ENCODE data around the gene SLC39A7. TPM values are rescaled to one million over a fixed set of nuclear protein-coding genes. Genes with fewer than 3 reads are reported as not detected.

SLC39A7 gene
- total RNA-seq, 1 experiment from 2014 or later: 14.0 TPM

DNA sequence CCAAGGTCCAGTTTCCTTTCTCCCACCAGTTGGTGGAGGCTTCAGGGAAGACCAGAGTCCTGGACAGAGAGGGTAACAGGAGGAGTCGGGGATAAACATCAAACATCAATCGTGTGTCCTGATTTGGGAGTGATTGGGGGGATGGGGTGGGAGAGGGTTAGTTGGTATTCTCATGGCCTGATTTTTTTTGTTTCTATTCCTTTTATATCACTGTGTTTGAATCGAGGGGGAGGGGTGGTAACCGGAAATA lies 3.4 kb downstream of the SLC39A7 start:
- H4K20me1 ChIP-seq (ENCODE audit: insufficient read depth, low read depth, low read length): no peaks in the 10 kb centered on the region
- no peak overlapping the region for H3K27ac ChIP-seq (ENCODE audit: low read length)
- no peak overlapping the region for H2AFZ ChIP-seq (ENCODE audit: low read length)
- no peaks in the 10 kb centered on the region for H3K9me3 ChIP-seq (ENCODE audit: low read length)
- no peaks in the 10 kb centered on the region for H3K27me3 ChIP-seq (ENCODE audit: low read length)
- H3K4me2 ChIP-seq (ENCODE audit: low read depth, low read length, poor library complexity, severe bottlenecking): peak overlapping the region; percentile 8
- no peak for DNase-seq
- H3K4me3 ChIP-seq (ENCODE audit: low read length): no peak overlapping the region; the same call in 1 of the 2 replicates
- no peaks in the 10 kb centered on the region for H3K9me2 ChIP-seq (replicated peaks; ENCODE audit: insufficient read depth, low read length)
- H3K4me1 ChIP-seq (ENCODE audit: low read length): peaks cover 54% of the 10 kb centered on the region
- H3K9ac ChIP-seq (ENCODE audit: low read length): peak overlapping the region; percentile 21; the same call in 1 of the 2 replicates
- peaks cover 18% of the 10 kb centered on the region for H3K36me3 ChIP-seq (ENCODE audit: insufficient read depth, low read length)
- peaks cover 33% of the 10 kb centered on the region for H3K79me2 ChIP-seq (ENCODE audit: low read length)

DNA sequence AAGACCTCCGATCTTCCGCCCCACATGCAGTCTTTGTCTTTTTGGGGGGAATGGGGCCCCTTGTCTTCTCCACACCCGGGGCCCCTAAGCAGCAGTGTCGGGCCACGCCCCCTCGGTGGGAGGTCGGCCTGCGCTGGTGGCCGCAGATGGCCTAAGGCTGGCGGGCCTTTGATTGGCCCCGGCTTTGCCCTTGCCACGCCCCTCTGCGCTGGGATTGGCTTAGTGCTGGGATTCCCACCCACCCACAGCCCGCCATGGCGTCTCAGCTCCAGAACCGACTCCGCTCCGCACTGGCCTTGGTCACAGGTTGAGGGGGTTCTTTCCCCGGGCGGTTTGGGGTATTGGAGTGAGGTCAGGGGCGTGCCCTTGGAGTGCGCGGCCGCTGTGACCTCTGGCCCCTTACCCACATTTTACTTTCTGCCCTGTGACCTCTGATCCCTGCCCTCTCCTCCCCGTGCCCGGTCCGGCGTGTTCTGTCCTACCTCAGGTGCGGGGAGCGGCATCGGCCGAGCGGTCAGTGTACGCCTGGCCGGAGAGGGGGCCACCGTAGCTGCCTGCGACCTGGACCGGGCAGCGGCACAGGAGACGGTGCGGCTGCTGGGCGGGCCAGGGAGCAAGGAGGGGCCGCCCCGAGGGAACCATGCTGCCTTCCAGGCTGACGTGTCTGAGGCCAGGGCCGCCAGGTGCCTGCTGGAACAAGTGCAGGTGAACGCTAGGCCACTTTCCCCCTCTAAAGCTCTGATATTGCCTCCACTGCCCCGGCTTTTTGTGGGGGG lies 3.9 kb downstream of the SLC39A7 start, which contains the start of gene HSD17B8:
HSD17B8 (plus strand) TSS at position 241 of the 776 bp plus-strand sequence; CDS start at position 255, 14 bp downstream.
- Histone ChIP-seq H3K9me2 (replicated peaks; ENCODE audit: insufficient read depth, low read length) (no peaks in the 10 kb centered on the region), H3K9me3 (ENCODE audit: low read length) (no peaks in the 10 kb centered on the region), H3K4me2 (ENCODE audit: low read depth, low read length, poor library complexity, severe bottlenecking) (peak within 1 kb of the TSS; percentile 68), H2AFZ (ENCODE audit: low read length) (no peak within 1 kb of the TSS), H3K4me1 (ENCODE audit: low read length) (peaks cover 55% of the 10 kb centered on the region), H3K36me3 (ENCODE audit: insufficient read depth, low read length) (peaks cover 20% of the 10 kb centered on the region), H4K20me1 (ENCODE audit: insufficient read depth, low read depth, low read length) (no peaks in the 10 kb centered on the region), H3K27me3 (ENCODE audit: low read length) (no peaks in the 10 kb centered on the region), H3K4me3 (ENCODE audit: low read length) (peak within 1 kb of the TSS; percentile 79), H3K79me2 (ENCODE audit: low read length) (peaks cover 33% of the 10 kb centered on the region), H3K9ac (ENCODE audit: low read length) (peak within 1 kb of the TSS; percentile 87), H3K27ac (ENCODE audit: low read length) (no peak within 1 kb of the TSS; the same call in 1 of the 2 replicates)
- peak; percentile 93 for DNase-seq

GRCh38 chr6:33205191-33206026 lies 4.7 kb downstream of the SLC39A7 start:
- H3K4me1 ChIP-seq (ENCODE audit: low read length): peaks cover 55% of the 10 kb centered on the region
- peak overlapping the region; percentile 68 for H3K4me2 ChIP-seq (ENCODE audit: low read depth, low read length, poor library complexity, severe bottlenecking)
- H2AFZ ChIP-seq (ENCODE audit: low read length): no peak overlapping the region
- H3K9me2 ChIP-seq (replicated peaks; ENCODE audit: insufficient read depth, low read length): no peaks in the 10 kb centered on the region
- H4K20me1 ChIP-seq (ENCODE audit: insufficient read depth, low read depth, low read length): no peaks in the 10 kb centered on the region
- no peaks in the 10 kb centered on the region for H3K27me3 ChIP-seq (ENCODE audit: low read length)
- peak; percentile 65 for DNase-seq
- H3K9ac ChIP-seq (ENCODE audit: low read length): peak overlapping the region; percentile 87
- H3K79me2 ChIP-seq (ENCODE audit: low read length): peaks cover 26% of the 10 kb centered on the region
- H3K9me3 ChIP-seq (ENCODE audit: low read length): no peaks in the 10 kb centered on the region
- H3K4me3 ChIP-seq (ENCODE audit: low read length): peak overlapping the region; percentile 79; the same call in 1 of the 2 replicates
- peaks cover 25% of the 10 kb centered on the region for H3K36me3 ChIP-seq (ENCODE audit: insufficient read depth, low read length)
- H3K27ac ChIP-seq (ENCODE audit: low read length): no peak overlapping the region

- Histone ChIP-seq H3K27me3 (ENCODE audit: low read length) (no peaks in the 10 kb centered on the region), H3K9me3 (ENCODE audit: low read length) (no peaks in the 10 kb centered on the region), H3K27ac (ENCODE audit: low read length) (no peak overlapping the region), H3K9me2 (replicated peaks; ENCODE audit: insufficient read depth, low read length) (no peaks in the 10 kb centered on the region), H3K36me3 (ENCODE audit: insufficient read depth, low read length) (peaks cover 25% of the 10 kb centered on the region), H2AFZ (ENCODE audit: low read length) (no peak overlapping the region), H3K79me2 (ENCODE audit: low read length) (peaks cover 20% of the 10 kb centered on the region), H3K4me1 (ENCODE audit: low read length) (peaks cover 54% of the 10 kb centered on the region), H3K4me2 (ENCODE audit: low read depth, low read length, poor library complexity, severe bottlenecking) (peak overlapping the region; percentile 68), H3K4me3 (ENCODE audit: low read length) (no peak overlapping the region), H4K20me1 (ENCODE audit: insufficient read depth, low read depth, low read length) (no peaks in the 10 kb centered on the region), H3K9ac (ENCODE audit: low read length) (no peak overlapping the region)
- DNase-seq: no peak
Measured at GRCh38 chr6:33206027-33206863, 5.6 kb downstream of the SLC39A7 start.

- no peak for DNase-seq
- H3K9me2 ChIP-seq (replicated peaks; ENCODE audit: insufficient read depth, low read length): no peaks in the 10 kb centered on the region
- no peaks in the 10 kb centered on the region for H4K20me1 ChIP-seq (ENCODE audit: insufficient read depth, low read depth, low read length)
- H2AFZ ChIP-seq (ENCODE audit: low read length): no peak overlapping the region
- no peak overlapping the region for H3K27ac ChIP-seq (ENCODE audit: low read length)
- peak overlapping the region; percentile 97 for H3K4me3 ChIP-seq (ENCODE audit: low read length)
- H3K79me2 ChIP-seq (ENCODE audit: low read length): peaks cover 12% of the 10 kb centered on the region
- H3K4me1 ChIP-seq (ENCODE audit: low read length): peaks cover 47% of the 10 kb centered on the region
- H3K9me3 ChIP-seq (ENCODE audit: low read length): no peaks in the 10 kb centered on the region
- H3K27me3 ChIP-seq (ENCODE audit: low read length): no peaks in the 10 kb centered on the region
- peak overlapping the region; percentile 99 for H3K4me2 ChIP-seq (ENCODE audit: low read depth, low read length, poor library complexity, severe bottlenecking)
- H3K36me3 ChIP-seq (ENCODE audit: insufficient read depth, low read length): peaks cover 19% of the 10 kb centered on the region
- peak overlapping the region; percentile 99 for H3K9ac ChIP-seq (ENCODE audit: low read length)
Measured at GRCh38 chr6:33206864-33207551, 6.3 kb downstream of the SLC39A7 start.

DNA sequence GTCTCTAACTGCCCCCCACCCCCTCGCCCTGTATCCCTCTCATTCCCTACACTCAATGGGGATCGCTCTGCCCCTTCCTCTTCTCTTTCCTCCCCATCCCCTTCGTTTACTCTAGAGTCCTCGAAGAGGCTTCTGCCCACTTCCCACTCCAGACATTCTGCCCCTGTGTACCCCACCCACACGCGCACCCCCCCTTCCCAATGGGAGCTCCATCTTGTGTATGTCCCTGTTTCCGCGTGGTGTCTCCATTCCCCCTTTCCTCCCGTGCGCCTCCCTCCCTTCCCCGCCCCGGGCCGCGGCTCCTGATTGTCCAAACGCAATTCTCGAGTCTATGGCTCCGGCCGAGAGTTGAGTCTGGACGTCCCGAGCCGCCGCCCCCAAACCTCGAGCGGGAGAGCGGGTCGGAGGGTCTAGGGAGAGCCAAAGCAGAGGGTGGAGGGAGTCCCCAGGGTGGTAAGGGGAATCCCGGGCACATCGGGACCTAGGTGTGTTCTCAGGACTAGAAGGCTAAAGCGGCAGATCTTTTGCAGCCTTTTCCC lies 7.0 kb downstream of the SLC39A7 start:
- peak; percentile 69 for DNase-seq

More for the DNA sequence above, 7.0 kb downstream of the SLC39A7 start:
- H3K4me2 ChIP-seq (ENCODE audit: low read depth, low read length, poor library complexity, severe bottlenecking): peak overlapping the region; percentile 99
- H2AFZ ChIP-seq (ENCODE audit: low read length): peak overlapping the region; percentile 93
- H3K4me1 ChIP-seq (ENCODE audit: low read length): peaks cover 41% of the 10 kb centered on the region
- no peaks in the 10 kb centered on the region for H3K9me2 ChIP-seq (replicated peaks; ENCODE audit: insufficient read depth, low read length)
- no peaks in the 10 kb centered on the region for H3K27me3 ChIP-seq (ENCODE audit: low read length)
- H3K27ac ChIP-seq (ENCODE audit: low read length): peak overlapping the region; percentile 48; the same call in 1 of the 2 replicates
- peak overlapping the region; percentile 99 for H3K9ac ChIP-seq (ENCODE audit: low read length)
- no peaks in the 10 kb centered on the region for H3K9me3 ChIP-seq (ENCODE audit: low read length)
- peaks cover 13% of the 10 kb centered on the region for H3K36me3 ChIP-seq (ENCODE audit: insufficient read depth, low read length)
- peaks cover 6% of the 10 kb centered on the region for H3K79me2 ChIP-seq (ENCODE audit: low read length)
- H3K4me3 ChIP-seq (ENCODE audit: low read length): peak overlapping the region; percentile 97
- H4K20me1 ChIP-seq (ENCODE audit: insufficient read depth, low read depth, low read length): no peaks in the 10 kb centered on the region

Measured in Karpas-422 (cell line).